Keratinocyte (primary cell): ENCODE measurements around the gene MX2. TPM values are rescaled to one million over a fixed set of nuclear protein-coding genes. Genes with fewer than 3 reads are reported as not detected.

Experiments
- DNase-seq: peaks from one replicate; pipeline ENCODE4 v3.0.0-alpha.2; 2011; ENCODE audit warnings: low read depth, missing footprints, low spot score
- FAIRE-seq: peaks from 2 replicates; lab custom pipeline; 2011; peaks lifted over from hg19 to GRCh38; lab: Jason Lieb, UNC
- H2AFZ ChIP-seq: 2 replicates; pipeline ENCODE4 v1.6.0; 2012; ENCODE audit warnings: low read length, control low read depth, inconsistent platforms; ENCODE audit not compliant: control insufficient read depth
- H3K27ac ChIP-seq: 2 replicates; pipeline ENCODE4 v1.5.1; 2011; ENCODE audit warnings: low read length; ENCODE audit not compliant: control insufficient read depth, insufficient read depth
- H3K27me3 ChIP-seq: 3 replicates; pipeline ENCODE4 v1.6.0; 2011; ENCODE audit warnings: low read length; ENCODE audit not compliant: control insufficient read depth, insufficient read depth; ENCODE audit errors: extremely low read depth
- H3K36me3 ChIP-seq, 2 experiments: 2 replicates in 1 of 2; 3 replicates in 1 of 2; pipeline ENCODE4 v1.5.1; 2011; ENCODE audit warnings: low read length in 2 of 2, mild to moderate bottlenecking in 1 of 2; ENCODE audit not compliant: control insufficient read depth in 2 of 2, insufficient read depth in 2 of 2; ENCODE audit errors: extremely low read depth in 1 of 2
- H3K4me1 ChIP-seq: 3 replicates; pipeline ENCODE4 v1.5.1; 2011; ENCODE audit warnings: low read length; ENCODE audit not compliant: control insufficient read depth, insufficient read depth; ENCODE audit errors: extremely low read depth
- H3K4me2 ChIP-seq: 3 replicates; pipeline ENCODE4 v1.6.0; 2011; ENCODE audit warnings: low read depth, low read length; ENCODE audit not compliant: control insufficient read depth, insufficient read depth; ENCODE audit errors: extremely low read depth
- H3K4me3 ChIP-seq, 3 experiments: fragments of 200-600 bp in 1 of 3; sonication (generic) in 1 of 3; 2 replicates in 2 of 3; 3 replicates in 1 of 3; pipeline ENCODE4 v1.5.1; 2011 to 2016; ENCODE audit warnings: low read length in 3 of 3, mild to moderate bottlenecking in 3 of 3, control low read depth in 2 of 3, inconsistent platforms in 1 of 3, low read depth in 1 of 3, mixed read lengths in 1 of 3, mixed run types in 1 of 3, moderate library complexity in 1 of 3; ENCODE audit not compliant: control insufficient read depth in 2 of 3, insufficient read depth in 2 of 3; ENCODE audit errors: extremely low read depth in 1 of 3
- H3K79me2 ChIP-seq: 2 replicates; pipeline ENCODE4 v1.6.0; 2012; ENCODE audit warnings: low read length; ENCODE audit not compliant: control insufficient read depth, insufficient read depth
- H3K9ac ChIP-seq: 3 replicates; pipeline ENCODE4 v1.6.0; 2011; ENCODE audit warnings: low read length; ENCODE audit not compliant: control insufficient read depth, insufficient read depth; ENCODE audit errors: extremely low read depth
- H3K9me1 ChIP-seq: 3 replicates; pipeline ENCODE4 v1.6.0; 2011; ENCODE audit warnings: low read length; ENCODE audit not compliant: control insufficient read depth, insufficient read depth; ENCODE audit errors: extremely low read depth
- H3K9me3 ChIP-seq: 2 replicates; pipeline ENCODE4 v1.5.1; 2012; ENCODE audit warnings: low read depth, low read length; ENCODE audit not compliant: control insufficient read depth
- H4K20me1 ChIP-seq: 3 replicates; pipeline ENCODE4 v1.6.0; 2011; ENCODE audit warnings: low read length; ENCODE audit not compliant: control insufficient read depth, insufficient read depth; ENCODE audit errors: extremely low read depth
- CTCF ChIP-seq, 3 experiments: IDR thresholded peaks in 1 of 3; conservative IDR thresholded peaks in 1 of 3; optimal IDR thresholded peaks in 1 of 3; 2 replicates in 2 of 3; 3 replicates in 1 of 3; pipeline versions ENCODE3 to v1.5.1; 2011; ENCODE audit warnings: low read length in 3 of 3, mild to moderate bottlenecking in 3 of 3, moderate library complexity in 2 of 3, control low read depth in 1 of 3, inconsistent platforms in 1 of 3; ENCODE audit not compliant: insufficient read depth in 2 of 3; ENCODE audit errors: extremely low read depth in 1 of 3
- EZH2 ChIP-seq: IDR thresholded peaks from one replicate; pipeline ENCODE4 v1.6.1; 2012; ENCODE audit warnings: inconsistent platforms, mild to moderate bottlenecking, low read length, moderate library complexity
- dilution Hi-C: fragments of 300-500 bp; cut with MboI; formaldehyde crosslinking; loops from one replicate; pipeline ENCODE4 v1.7.0; 2020; ENCODE audit warnings: low sequenced_read_pairs; ENCODE audit not compliant: extremely low pct_ligation_motif_present
- polyA plus RNA-seq, 5 experiments: library from polyadenylated mRNA; depleted of rRNA in 3 of 5; stranded (reverse) in 3 of 5; stranded (forward) in 1 of 5; unstranded in 1 of 5; fragments of >200 nt; gene quantifications; 1 replicate in 1 of 5; 2 replicates in 3 of 5; 3 replicates in 1 of 5; pipeline versions ENCODE4 v1.2.1 to v1.2.3, GENCODE V29; 2011 to 2012; ENCODE audit warnings: missing spikeins in 2 of 5, low read depth in 1 of 5, low replicate concordance in 1 of 5

MX2 gene
- polyA plus RNA-seq, 1 donor (not counting 4 experiments of a cell fraction or from before 2014, with no cell fraction given), result 7.1 TPM

GRCh38 chr21:41403966-41404365, 42.1 kb downstream of the MX2 start:
- FAIRE-seq (no peak), DNase-seq (no peak)
- no peak overlapping the region for H2AFZ ChIP-seq
- H3K27ac ChIP-seq, result no peak overlapping the region
- H3K36me3 ChIP-seq, result no peaks in the 10 kb centered on the region
- dilution Hi-C loops, result no loop called here
- H3K79me2 ChIP-seq, result no peaks in the 10 kb centered on the region
- no peak overlapping the region for H3K9ac ChIP-seq
- H3K4me3 ChIP-seq, result no peak overlapping the region
- no peaks in the 10 kb centered on the region for H3K9me3 ChIP-seq
- H3K9me1 ChIP-seq, result no peaks in the 10 kb centered on the region
- H3K27me3 ChIP-seq, result peaks cover 3% of the 10 kb centered on the region
- no peaks in the 10 kb centered on the region for H3K4me1 ChIP-seq
- no peaks in the 10 kb centered on the region for H4K20me1 ChIP-seq
- TF ChIP-seq EZH2, result no peak
- no peak for TF ChIP-seq CTCF (optimal IDR thresholded peaks at IDR 0.05 in 1 of 3, IDR thresholded peaks at IDR 0.05 in 1 of 3, conservative IDR thresholded peaks at IDR 0.05 in 1 of 3; ENCODE audit: extremely low read depth in 1 of 3, insufficient read depth in 2 of 3, low read length in 3 of 3)
- H3K4me2 ChIP-seq, result no peak overlapping the region

GRCh38 chr21:41405321-41405720, 43.5 kb downstream of the MX2 start:
- no peak overlapping the region for H3K9ac ChIP-seq
- no peaks in the 10 kb centered on the region for H3K36me3 ChIP-seq
- no peak overlapping the region for H3K4me2 ChIP-seq
- H3K4me1 ChIP-seq, result no peaks in the 10 kb centered on the region
- TF ChIP-seq EZH2 (no peak), CTCF (optimal IDR thresholded peaks at IDR 0.05 in 1 of 3, IDR thresholded peaks at IDR 0.05 in 1 of 3, conservative IDR thresholded peaks at IDR 0.05 in 1 of 3; ENCODE audit: extremely low read depth in 1 of 3, insufficient read depth in 2 of 3, low read length in 3 of 3) (no peak)
- DNase-seq, result no peak
- H3K27me3 ChIP-seq, result peaks cover 3% of the 10 kb centered on the region
- H3K27ac ChIP-seq, result no peak overlapping the region
- no peaks in the 10 kb centered on the region for H3K9me1 ChIP-seq
- H3K9me3 ChIP-seq, result no peaks in the 10 kb centered on the region
- FAIRE-seq, result no peak
- H3K4me3 ChIP-seq, result no peak overlapping the region
- H4K20me1 ChIP-seq, result no peaks in the 10 kb centered on the region
- H3K79me2 ChIP-seq, result no peaks in the 10 kb centered on the region
- no peak overlapping the region for H2AFZ ChIP-seq
- dilution Hi-C loops, result no loop called here
